ENCODE data around the gene RCOR1. TPM values are rescaled to one million over a fixed set of nuclear protein-coding genes. Genes with fewer than 3 reads are reported as not detected.

The RCOR1 gene
- polyA plus RNA-seq, 2 of the 4 experiments (the other 2 are of a cell fraction) = 17.7 to 24.7 TPM

- ATAC-seq = no peak
These were observed 12.6 kb downstream of the RCOR1 start for GRCh38 chr14:102605029-102605428.

GRCh38 chr14:102606296-102606695, 13.8 kb downstream of the RCOR1 start:
- Histone ChIP-seq H3K27ac (no peak overlapping the region), H3K9me3 (no peaks in the 10 kb centered on the region), H3K4me1 (peaks cover 24% of the 10 kb centered on the region), H3K4me2 (no peak overlapping the region), H3K4me3 (no peak overlapping the region)
- POLR2A ChIA-PET = no interaction called here
- 95% methylated on average over 4 of the region's 4 CpGs for WGBS (ENCODE audit: missing lambda C conversion rate)
- DNase-seq (ENCODE audit: low read depth in 1 of 2, low spot score in 1 of 2) = no peak
- CTCF ChIA-PET = interaction anchor here (0.7 to 2.9 kb wide), 5 partner anchors 10 to 144 kb away, joined by 3 to 14 read pairs (median 4); no protein-coding TSS in a partner anchor
- FAIRE-seq = no peak
- ATAC-seq = no peak
- TF ChIP-seq EP300 (IDR thresholded peaks at IDR 0.05) (no peak), RARB (CRISPR knock-in tag; IDR thresholded peaks at IDR 0.05) (no peak), HES2 (IDR thresholded peaks at IDR 0.05) (no peak), SMC3 (IDR thresholded peaks at IDR 0.05) (no peak), JUN (IDR thresholded peaks at IDR 0.05) (no peak), MYC (IDR thresholded peaks at IDR 0.05; ENCODE audit: borderline replicate concordance, low read length) (no peak), CHD2 (IDR thresholded peaks at IDR 0.05; ENCODE audit: low read length, partially characterized antibody) (no peak), ATOH8 (CRISPR knock-in tag; IDR thresholded peaks at IDR 0.05; ENCODE audit: low read depth) (no peak), CBX2 (IDR thresholded peaks at IDR 0.05; ENCODE audit: borderline replicate concordance, low read depth) (no peak), ELK1 (IDR thresholded peaks at IDR 0.05; ENCODE audit: low read depth, low read length) (no peak)

More at GRCh38 chr14:102605029-102605428, 12.6 kb downstream of the RCOR1 start:
- TF ChIP-seq CHD2 (IDR thresholded peaks at IDR 0.05; ENCODE audit: low read length, partially characterized antibody) (no peak), NPAS2 (CRISPR knock-in tag; IDR thresholded peaks at IDR 0.05; ENCODE audit: borderline replicate concordance) (no peak), HEYL (CRISPR knock-in tag; IDR thresholded peaks at IDR 0.05) (no peak), SREBF2 (IDR thresholded peaks at IDR 0.05) (no peak), EP300 (IDR thresholded peaks at IDR 0.05) (no peak), FOSL2 (IDR thresholded peaks at IDR 0.05) (no peak), FOSL2 (CRISPR knock-in tag; IDR thresholded peaks at IDR 0.05) (no peak), PHF8 (IDR thresholded peaks at IDR 0.05; ENCODE audit: borderline replicate concordance, low read depth) (no peak), HDAC2 (IDR thresholded peaks at IDR 0.05) (no peak), FOXS1 (CRISPR knock-in tag; IDR thresholded peaks at IDR 0.05) (no peak), ZC3H11A (IDR thresholded peaks at IDR 0.05) (no peak), GATA3 (IDR thresholded peaks at IDR 0.05; ENCODE audit: borderline replicate concordance) (no peak)
- no peak overlapping the region for H3K4me3 ChIP-seq
- no peak for FAIRE-seq
- WGBS (ENCODE audit: missing lambda C conversion rate) = 90% methylated on average over 2 of the region's 2 CpGs
- H3K27ac ChIP-seq = no peak overlapping the region
- ChIA-PET POLR2A (no interaction called here), CTCF (interaction anchor here (0.7 to 2.5 kb wide), 2 partner anchors 11 to 167 kb away, joined by 3 to 7 read pairs; no protein-coding TSS in a partner anchor)
- peaks cover 27% of the 10 kb centered on the region for H3K4me1 ChIP-seq
- DNase-seq (ENCODE audit: low read depth in 1 of 2, low spot score in 1 of 2) = no peak
- H3K4me2 ChIP-seq = no peak overlapping the region
- H3K9me3 ChIP-seq = no peaks in the 10 kb centered on the region

GRCh38 chr14:102608064-102608446, 15.6 kb downstream of the RCOR1 start:
- Histone ChIP-seq H3K4me1 (peaks cover 14% of the 10 kb centered on the region; the same call in 2 of the 3 replicates), H3K27ac (no peak overlapping the region), H3K4me2 (no peak overlapping the region), H3K9me3 (no peaks in the 10 kb centered on the region), H3K4me3 (no peak overlapping the region)
- ChIA-PET CTCF (interaction anchor here (0.5 to 2.9 kb wide), 2 partner anchors 14 to 43 kb away, joined by 3 to 14 read pairs; no protein-coding TSS in a partner anchor), POLR2A (no interaction called here)
- 90% methylated on average over 4 of the region's 4 CpGs for WGBS (ENCODE audit: missing lambda C conversion rate)
- no peak for TF ChIP-seq PHF8 (IDR thresholded peaks at IDR 0.05; ENCODE audit: borderline replicate concordance, low read depth)
- TF ChIP-seq HDAC2 (IDR thresholded peaks at IDR 0.05) = no peak
- ATAC-seq (no peak), DNase-seq (ENCODE audit: low read depth in 1 of 2, low spot score in 1 of 2) (no peak), FAIRE-seq (no peak)

Measured in A549 (cell line).